ENCODE measurements around the gene NXPH3.
A peak's percentile ranks its signal among the peaks of the same experiment; 100 is the strongest.
"Not testable (repeated sequence)": the region's sequence is repeated elsewhere in the genome, so short reads cannot be mapped to it uniquely, and the experiment has no call there.

Gene NXPH3

GRCh38 chr17:49548506-49549310, 27.0 kb upstream of the NXPH3 start:
- no peak overlapping the region for H3K4me3 ChIP-seq (ENCODE audit: low read depth, low read length)
- H3K36me3 ChIP-seq (replicated peaks): no peaks in the 10 kb centered on the region
- H3K27me3 ChIP-seq (replicated peaks): peaks cover 9% of the 10 kb centered on the region
- DNase-seq: peak; percentile 39
- in situ Hi-C loops (cut with HindIII; ENCODE audit: low pct_ligation_motif_present, low sequenced_read_pairs): no loop called here
- H3K27ac ChIP-seq: no peak overlapping the region
- TF ChIP-seq CTCF (IDR thresholded peaks at IDR 0.05; ENCODE audit: low read depth, low read length, missing control alignments): peak; percentile 84

GRCh38 chr17:49549311-49549605, 26.4 kb upstream of the NXPH3 start:
- Histone ChIP-seq H3K4me3 (ENCODE audit: low read depth, low read length) (no peak overlapping the region), H3K27me3 (replicated peaks) (peaks cover 9% of the 10 kb centered on the region), H3K27ac (no peak overlapping the region), H3K36me3 (replicated peaks) (no peaks in the 10 kb centered on the region)
- no peak for TF ChIP-seq CTCF (IDR thresholded peaks at IDR 0.05; ENCODE audit: low read depth, low read length, missing control alignments)
- in situ Hi-C loops (cut with HindIII; ENCODE audit: low pct_ligation_motif_present, low sequenced_read_pairs): no loop called here
- no peak for DNase-seq

- no peak for DNase-seq
- H3K27ac ChIP-seq: no peak overlapping the region
- no peak for TF ChIP-seq CTCF (IDR thresholded peaks at IDR 0.05; ENCODE audit: low read depth, low read length, missing control alignments)
- in situ Hi-C loops (cut with HindIII; ENCODE audit: low pct_ligation_motif_present, low sequenced_read_pairs): no loop called here
- H3K27me3 ChIP-seq (replicated peaks): peaks cover 9% of the 10 kb centered on the region
- H3K36me3 ChIP-seq (replicated peaks): no peaks in the 10 kb centered on the region
- H3K4me3 ChIP-seq (ENCODE audit: low read depth, low read length): no peak overlapping the region
Measured at GRCh38 chr17:49549691-49550678, 25.7 kb upstream of the NXPH3 start.

DNA sequence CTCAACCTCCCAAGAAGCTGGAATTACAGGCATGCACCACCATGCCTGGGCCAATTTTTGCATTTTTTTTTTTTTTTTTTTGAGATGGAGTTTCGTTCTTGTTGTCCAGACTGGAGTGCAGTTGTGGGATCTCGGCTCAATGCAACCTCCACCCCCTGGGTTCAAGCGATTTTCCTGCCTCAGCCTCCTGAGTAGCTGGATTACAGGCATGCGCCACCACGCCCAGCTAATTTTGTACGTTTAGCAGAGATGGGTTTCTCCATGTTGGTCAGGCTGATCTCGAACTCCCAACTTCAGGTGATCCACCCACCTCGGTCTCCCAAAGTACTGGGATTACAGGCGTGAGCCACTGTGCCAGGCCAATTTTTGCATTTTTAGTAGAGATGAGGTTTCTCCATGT, 24.9 kb upstream of the NXPH3 start:
- DNase-seq; H3K27me3 ChIP-seq (replicated peaks); in situ Hi-C loops (cut with HindIII; ENCODE audit: low pct_ligation_motif_present, low sequenced_read_pairs); H3K4me3 ChIP-seq (ENCODE audit: low read depth, low read length); H3K36me3 ChIP-seq (replicated peaks); H3K27ac ChIP-seq: not testable (repeated sequence)

GRCh38 chr17:49551221-49552069, 24.2 kb upstream of the NXPH3 start:
- no peak for TF ChIP-seq CTCF (IDR thresholded peaks at IDR 0.05; ENCODE audit: low read depth, low read length, missing control alignments)
- no peak for DNase-seq
- Histone ChIP-seq H3K27me3 (replicated peaks) (peaks cover 9% of the 10 kb centered on the region), H3K36me3 (replicated peaks) (no peaks in the 10 kb centered on the region), H3K27ac (no peak overlapping the region), H3K4me3 (ENCODE audit: low read depth, low read length) (no peak overlapping the region)
- in situ Hi-C loops (cut with HindIII; ENCODE audit: low pct_ligation_motif_present, low sequenced_read_pairs): no loop called here
